Gastrocnemius medialis (tissue), 4 donors: ENCODE measurements around the gene AMHR2.

Experiments
- POLR2A ChIP-seq, 2 donors: fragments of 450-650 bp; IDR thresholded peaks; one replicate each; pipeline ENCODE4 v1.6.1; 2017; ENCODE audit warnings: antibody characterized with exemption in 2 of 2, mild to moderate bottlenecking in 2 of 2, moderate library complexity in 2 of 2
- TF ChIP-seq, protein P1 (sequence below), 5 experiments: fragments of 450-650 bp in 3 of 5; fragments of 200-600 bp in 2 of 5; sonication (generic) in 2 of 5; IDR thresholded peaks in 4 of 5; conservative IDR thresholded peaks in 1 of 5; 1 replicate in 4 of 5; 2 replicates in 1 of 5; pipeline ENCODE4 v1.5.1; 2016 to 2019; ENCODE audit warnings: antibody characterized with exemption in 5 of 5, mild to moderate bottlenecking in 3 of 5, moderate library complexity in 3 of 5

DNA sequence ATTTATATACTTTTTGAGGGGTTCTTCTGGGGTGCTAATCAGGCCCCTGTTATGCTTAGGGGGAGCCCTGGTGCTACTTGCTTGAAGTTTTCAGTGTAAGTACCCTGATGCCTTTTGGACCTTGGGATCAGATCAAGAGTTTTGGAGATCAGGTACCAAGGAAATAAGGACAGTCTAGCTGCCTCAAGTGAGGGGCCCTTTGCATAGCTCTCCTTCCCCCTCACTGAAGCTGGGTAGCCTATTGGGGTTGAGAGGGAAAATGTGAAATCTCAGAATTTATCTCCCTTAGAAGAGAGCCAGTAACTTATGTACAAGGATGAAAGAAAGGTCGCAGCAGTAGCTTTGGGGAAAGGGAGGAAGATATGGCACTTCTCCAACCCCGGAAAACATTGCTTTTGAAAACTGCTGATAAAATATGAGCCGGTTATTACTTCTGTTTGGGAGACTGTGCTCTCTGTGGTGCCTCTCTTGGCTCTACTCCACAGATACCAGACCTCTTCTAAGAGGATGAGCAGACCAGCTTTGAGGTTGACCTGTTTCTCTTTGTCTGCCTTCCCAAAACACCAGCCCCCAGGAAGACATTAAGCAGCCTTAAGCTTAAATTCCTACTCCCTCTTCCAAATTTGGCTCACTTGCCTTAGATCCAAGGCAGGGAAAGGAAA is 8.8 kb upstream of the AMHR2 start:
- no peak for TF ChIP-seq POLR2A (IDR thresholded peaks at IDR 0.05)
- TF ChIP-seq, protein P1, sequence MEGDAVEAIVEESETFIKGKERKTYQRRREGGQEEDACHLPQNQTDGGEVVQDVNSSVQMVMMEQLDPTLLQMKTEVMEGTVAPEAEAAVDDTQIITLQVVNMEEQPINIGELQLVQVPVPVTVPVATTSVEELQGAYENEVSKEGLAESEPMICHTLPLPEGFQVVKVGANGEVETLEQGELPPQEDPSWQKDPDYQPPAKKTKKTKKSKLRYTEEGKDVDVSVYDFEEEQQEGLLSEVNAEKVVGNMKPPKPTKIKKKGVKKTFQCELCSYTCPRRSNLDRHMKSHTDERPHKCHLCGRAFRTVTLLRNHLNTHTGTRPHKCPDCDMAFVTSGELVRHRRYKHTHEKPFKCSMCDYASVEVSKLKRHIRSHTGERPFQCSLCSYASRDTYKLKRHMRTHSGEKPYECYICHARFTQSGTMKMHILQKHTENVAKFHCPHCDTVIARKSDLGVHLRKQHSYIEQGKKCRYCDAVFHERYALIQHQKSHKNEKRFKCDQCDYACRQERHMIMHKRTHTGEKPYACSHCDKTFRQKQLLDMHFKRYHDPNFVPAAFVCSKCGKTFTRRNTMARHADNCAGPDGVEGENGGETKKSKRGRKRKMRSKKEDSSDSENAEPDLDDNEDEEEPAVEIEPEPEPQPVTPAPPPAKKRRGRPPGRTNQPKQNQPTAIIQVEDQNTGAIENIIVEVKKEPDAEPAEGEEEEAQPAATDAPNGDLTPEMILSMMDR (IDR thresholded peaks at IDR 0.05 in 4 of 5, conservative IDR thresholded peaks at IDR 0.05 in 1 of 5): no peak
